Erythroblast (primary cell): ENCODE data around the gene FOXS1.

Experiments
- GATA1 ChIP-seq: IDR thresholded peaks from 2 replicates; pipeline ENCODE4 v1.6.1; 2011; ENCODE audit warnings: low read depth, mild to moderate bottlenecking, control low read depth, low read length, moderate library complexity
- POLR2A ChIP-seq: IDR thresholded peaks from 2 replicates; pipeline ENCODE4 v1.6.1; 2011; ENCODE audit warnings: mild to moderate bottlenecking, low read length

GRCh38 chr20:31871618-31871954, 26.2 kb upstream of the FOXS1 start:
- TF ChIP-seq POLR2A (no peak), GATA1 (no peak)
